ENCODE measurements around the gene RMRP. TPM values are rescaled to one million over a fixed set of nuclear protein-coding genes. Genes with fewer than 3 reads are reported as not detected.
A peak's percentile ranks its signal among the peaks of the same experiment; 100 is the strongest.

Gene RMRP
- total and polyA plus RNA-seq, 2 experiments from 2014 or later = 3,174 TPM; not detected in 1

DNA sequence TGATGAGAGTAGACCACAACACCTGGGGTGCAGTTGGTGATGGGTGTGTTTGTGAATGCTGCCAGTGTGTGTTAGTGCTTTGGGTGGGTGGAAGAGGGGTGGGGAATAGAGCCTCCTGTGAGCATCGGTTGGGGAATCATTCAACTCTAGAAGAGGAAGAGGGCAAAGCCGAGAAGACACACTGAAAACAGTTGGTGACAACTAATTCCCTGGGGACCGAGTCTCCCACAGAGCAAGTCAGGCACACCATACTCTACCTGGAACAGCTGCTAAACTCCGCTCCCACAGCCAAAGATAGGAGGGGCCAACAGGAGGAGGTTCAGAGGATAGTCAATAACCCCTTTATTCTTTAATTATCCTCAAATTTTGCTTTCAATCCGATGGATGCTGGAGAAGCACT lies 8.7 kb upstream of the RMRP start:
- WGBS (ENCODE audit: low lambda C conversion rate, missing lambda C conversion rate) = 90% methylated on average over 5 of the region's 5 CpGs
- Histone ChIP-seq H3K9me2 (replicated peaks; ENCODE audit: insufficient read depth) (no peaks in the 10 kb centered on the region), H3K36me3 (replicated peaks; ENCODE audit: insufficient read depth, low read depth) (no peaks in the 10 kb centered on the region), H3K9me3 (ENCODE audit: low read depth) (no peaks in the 10 kb centered on the region), H3K27me3 (no peaks in the 10 kb centered on the region), H2AFZ (no peak overlapping the region), H4K20me1 (ENCODE audit: insufficient read depth, poor library complexity, severe bottlenecking) (no peaks in the 10 kb centered on the region), H3K79me2 (no peaks in the 10 kb centered on the region), H3K4me1 (ENCODE audit: insufficient read depth) (peaks cover 20% of the 10 kb centered on the region), H3K4me3 (no peak overlapping the region), H3K4me2 (no peak overlapping the region), H3K27ac (no peak overlapping the region)
- DNase-seq (ENCODE audit: low spot score) = no peak
- TF ChIP-seq, protein P1, sequence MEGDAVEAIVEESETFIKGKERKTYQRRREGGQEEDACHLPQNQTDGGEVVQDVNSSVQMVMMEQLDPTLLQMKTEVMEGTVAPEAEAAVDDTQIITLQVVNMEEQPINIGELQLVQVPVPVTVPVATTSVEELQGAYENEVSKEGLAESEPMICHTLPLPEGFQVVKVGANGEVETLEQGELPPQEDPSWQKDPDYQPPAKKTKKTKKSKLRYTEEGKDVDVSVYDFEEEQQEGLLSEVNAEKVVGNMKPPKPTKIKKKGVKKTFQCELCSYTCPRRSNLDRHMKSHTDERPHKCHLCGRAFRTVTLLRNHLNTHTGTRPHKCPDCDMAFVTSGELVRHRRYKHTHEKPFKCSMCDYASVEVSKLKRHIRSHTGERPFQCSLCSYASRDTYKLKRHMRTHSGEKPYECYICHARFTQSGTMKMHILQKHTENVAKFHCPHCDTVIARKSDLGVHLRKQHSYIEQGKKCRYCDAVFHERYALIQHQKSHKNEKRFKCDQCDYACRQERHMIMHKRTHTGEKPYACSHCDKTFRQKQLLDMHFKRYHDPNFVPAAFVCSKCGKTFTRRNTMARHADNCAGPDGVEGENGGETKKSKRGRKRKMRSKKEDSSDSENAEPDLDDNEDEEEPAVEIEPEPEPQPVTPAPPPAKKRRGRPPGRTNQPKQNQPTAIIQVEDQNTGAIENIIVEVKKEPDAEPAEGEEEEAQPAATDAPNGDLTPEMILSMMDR (IDR thresholded peaks at IDR 0.05; ENCODE audit: poor library complexity) = no peak
- TF ChIP-seq EZH2 (IDR thresholded peaks at IDR 0.05; ENCODE audit: borderline replicate concordance) (no peak), EZH2phosphoT487 (IDR thresholded peaks at IDR 0.05; ENCODE audit: low read depth, severe bottlenecking, unreplicated experiment) (no peak)

DNA sequence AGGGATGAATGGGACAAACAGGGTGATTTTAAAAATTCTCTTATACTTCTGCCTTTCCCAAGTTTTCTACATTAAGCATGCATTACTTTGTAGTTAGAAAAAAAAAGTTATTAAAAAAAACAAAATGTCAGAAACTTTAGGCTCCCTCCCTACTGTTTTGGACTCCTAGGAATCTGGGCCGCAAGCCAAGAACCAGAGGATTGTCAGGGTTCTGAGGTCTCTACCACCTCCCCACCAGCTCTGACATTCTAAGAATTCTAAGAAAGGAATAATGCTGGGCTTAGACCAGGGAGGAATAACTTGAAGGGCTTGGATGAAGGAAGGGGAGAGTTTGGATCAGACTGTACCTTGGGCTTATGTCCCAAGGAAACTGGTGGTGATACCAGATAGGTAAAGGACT lies 8.2 kb upstream of the RMRP start:
- H3K9me3 ChIP-seq (ENCODE audit: low read depth) = no peaks in the 10 kb centered on the region
- H4K20me1 ChIP-seq (ENCODE audit: insufficient read depth, poor library complexity, severe bottlenecking) = no peaks in the 10 kb centered on the region
- no peaks in the 10 kb centered on the region for H3K27me3 ChIP-seq
- H3K9me2 ChIP-seq (replicated peaks; ENCODE audit: insufficient read depth) = no peaks in the 10 kb centered on the region
- H3K27ac ChIP-seq = no peak overlapping the region
- DNase-seq (ENCODE audit: low spot score) = no peak
- no peak overlapping the region for H2AFZ ChIP-seq
- peaks cover 20% of the 10 kb centered on the region for H3K4me1 ChIP-seq (ENCODE audit: insufficient read depth)
- no peak overlapping the region for H3K4me3 ChIP-seq
- TF ChIP-seq EZH2phosphoT487 (IDR thresholded peaks at IDR 0.05; ENCODE audit: low read depth, severe bottlenecking, unreplicated experiment) (no peak), EZH2 (IDR thresholded peaks at IDR 0.05; ENCODE audit: borderline replicate concordance) (no peak)
- TF ChIP-seq, protein P1 (IDR thresholded peaks at IDR 0.05; ENCODE audit: poor library complexity) = no peak
- WGBS (ENCODE audit: low lambda C conversion rate, missing lambda C conversion rate) = 95% methylated on average over 1 of the region's 1 CpG
- H3K36me3 ChIP-seq (replicated peaks; ENCODE audit: insufficient read depth, low read depth) = no peaks in the 10 kb centered on the region
- no peak overlapping the region for H3K4me2 ChIP-seq
- H3K79me2 ChIP-seq = no peaks in the 10 kb centered on the region

DNA sequence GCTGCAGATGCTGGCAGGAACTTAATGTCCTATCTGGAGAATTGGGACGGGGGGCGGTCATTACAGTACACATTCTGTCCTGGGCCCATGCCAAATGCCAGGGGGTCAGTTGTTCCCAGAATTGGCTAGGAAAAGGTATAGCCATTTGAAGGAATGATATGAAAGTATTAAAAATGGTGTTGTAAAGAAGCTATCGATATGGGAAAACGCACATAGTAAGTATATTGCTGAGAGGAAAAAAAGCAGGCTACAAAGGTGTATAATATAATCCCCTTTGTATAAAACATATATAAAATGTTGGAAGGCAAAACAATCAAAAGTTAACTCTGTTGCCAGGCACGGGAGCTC lies 7.6 kb upstream of the RMRP start:
- H3K79me2 ChIP-seq = no peaks in the 10 kb centered on the region
- TF ChIP-seq, protein P1 (IDR thresholded peaks at IDR 0.05; ENCODE audit: poor library complexity) = no peak
- TF ChIP-seq EZH2phosphoT487 (IDR thresholded peaks at IDR 0.05; ENCODE audit: low read depth, severe bottlenecking, unreplicated experiment) (no peak), EZH2 (IDR thresholded peaks at IDR 0.05; ENCODE audit: borderline replicate concordance) (no peak)
- no peaks in the 10 kb centered on the region for H3K9me2 ChIP-seq (replicated peaks; ENCODE audit: insufficient read depth)
- H2AFZ ChIP-seq = peak overlapping the region; percentile 51
- H3K4me1 ChIP-seq (ENCODE audit: insufficient read depth) = peaks cover 20% of the 10 kb centered on the region
- H3K36me3 ChIP-seq (replicated peaks; ENCODE audit: insufficient read depth, low read depth) = no peaks in the 10 kb centered on the region
- 61% methylated on average over 5 of the region's 5 CpGs for WGBS (ENCODE audit: low lambda C conversion rate, missing lambda C conversion rate)
- no peaks in the 10 kb centered on the region for H3K27me3 ChIP-seq
- H3K27ac ChIP-seq = no peak overlapping the region
- H3K9me3 ChIP-seq (ENCODE audit: low read depth) = no peaks in the 10 kb centered on the region
- no peak for DNase-seq (ENCODE audit: low spot score)
- H4K20me1 ChIP-seq (ENCODE audit: insufficient read depth, poor library complexity, severe bottlenecking) = no peaks in the 10 kb centered on the region
- H3K4me3 ChIP-seq = peak overlapping the region; percentile 82
- peak overlapping the region; percentile 98 for H3K4me2 ChIP-seq
